MM.1S (cell line): ENCODE data around the gene ACTA1.

Source experiments
- DNase-seq: peaks from one replicate; pipeline ENCODE4 v3.0.0-alpha.2; 2015
- H2AFZ ChIP-seq: fragments of 300-600 bp; sonication (generic); 2 replicates; pipeline ENCODE4 v1.6.0; 2016; ENCODE audit warnings: antibody characterized with exemption, low read length
- H3F3A ChIP-seq: fragments of 300-600 bp; sonication (generic); 2 replicates; pipeline ENCODE4 v1.6.1; 2016; ENCODE audit warnings: mild to moderate bottlenecking, antibody characterized with exemption, low read length, moderate library complexity, mixed read lengths; ENCODE audit not compliant: insufficient read depth
- H3K27ac ChIP-seq: fragments of 300-600 bp; sonication (generic); 2 replicates; pipeline ENCODE4 v1.5.1; 2016; ENCODE audit warnings: mild to moderate bottlenecking, low read length
- H3K27me3 ChIP-seq: fragments of 300-600 bp; sonication (generic); replicated peaks from 2 replicates; pipeline ENCODE4 v1.6.0; 2016; ENCODE audit warnings: low read length; ENCODE audit not compliant: insufficient read depth
- H3K36me3 ChIP-seq: fragments of 300-600 bp; sonication (generic); replicated peaks from 2 replicates; pipeline ENCODE4 v1.6.1; 2016; ENCODE audit warnings: mild to moderate bottlenecking, low read length, mixed read lengths; ENCODE audit not compliant: insufficient read depth
- H3K4me1 ChIP-seq: fragments of 300-600 bp; sonication (generic); 2 replicates; pipeline ENCODE4 v1.6.1; 2016; ENCODE audit warnings: low read length, mixed read lengths
- H3K4me2 ChIP-seq: fragments of 300-600 bp; sonication (generic); 2 replicates; pipeline ENCODE4 v1.6.0; 2016; ENCODE audit warnings: low read depth, low read length
- H3K4me3 ChIP-seq: fragments of 300-600 bp; sonication (generic); 2 replicates; pipeline ENCODE4 v1.5.1; 2016; ENCODE audit warnings: low read length, mixed read lengths
- H3K79me2 ChIP-seq: fragments of 300-600 bp; sonication (generic); 2 replicates; pipeline ENCODE4 v1.6.1; 2016; ENCODE audit warnings: mixed run types, low read length, mixed read lengths
- H3K9ac ChIP-seq: fragments of 300-600 bp; sonication (generic); 2 replicates; pipeline ENCODE4 v1.6.1; 2016; ENCODE audit warnings: low read length, mixed read lengths
- H3K9me2 ChIP-seq: fragments of 300-600 bp; sonication (generic); replicated peaks from 2 replicates; pipeline ENCODE4 v1.6.1; 2016; ENCODE audit warnings: mild to moderate bottlenecking, low read length, mixed read lengths; ENCODE audit not compliant: insufficient read depth
- H3K9me3 ChIP-seq: fragments of 300-600 bp; sonication (generic); replicated peaks from 2 replicates; pipeline ENCODE4 v1.6.1; 2016; ENCODE audit warnings: mild to moderate bottlenecking, low read length, mixed read lengths; ENCODE audit not compliant: insufficient read depth
- H4K20me1 ChIP-seq: fragments of 300-600 bp; sonication (generic); 2 replicates; pipeline ENCODE4 v1.6.1; 2016; ENCODE audit warnings: mild to moderate bottlenecking, low read length, moderate library complexity, mixed read lengths; ENCODE audit not compliant: insufficient read depth
- CTCF ChIP-seq: fragments of 300-600 bp; sonication (generic); IDR thresholded peaks from 2 replicates; pipeline ENCODE4 v1.5.1; 2016; ENCODE audit warnings: antibody characterized with exemption, low read length, mixed read lengths
- EZH2 ChIP-seq: fragments of 300-600 bp; sonication (generic); optimal IDR thresholded peaks from 2 replicates; pipeline ENCODE3; 2017; ENCODE audit warnings: low read depth, mild to moderate bottlenecking, antibody characterized with exemption, low read length, mixed read lengths
- EZH2phosphoT487 ChIP-seq: fragments of 300-600 bp; sonication (generic); IDR thresholded peaks from 2 replicates; pipeline ENCODE4 v1.6.1; 2018; ENCODE audit warnings: antibody characterized with exemption, low read length

ACTA1 gene

GRCh38 chr1:229434005-229434640, at the start of gene ACTA1:
Gene ACTA1, minus strand, starts transcription at chr1:229434094. Its CDS starts 979 bp downstream, at chr1:229433115.
- Histone ChIP-seq H3F3A (peaks cover 1% of the 10 kb centered on the region), H3K27ac (no peak within 1 kb of the TSS), H3K9me2 (no peaks in the 10 kb centered on the region), H3K4me3 (no peak within 1 kb of the TSS), H3K4me2 (no peak within 1 kb of the TSS), H3K79me2 (no peaks in the 10 kb centered on the region), H3K27me3 (0 out of 2 replicates have a peak, but pooled peaks cover 12% of the 10 kb centered on the region), H3K36me3 (no peaks in the 10 kb centered on the region), H3K4me1 (peaks cover 8% of the 10 kb centered on the region), H3K9ac (no peak within 1 kb of the TSS), H4K20me1 (no peaks in the 10 kb centered on the region), H2AFZ (no peak within 1 kb of the TSS), H3K9me3 (no peaks in the 10 kb centered on the region)
- TF ChIP-seq CTCF (no peak), EZH2phosphoT487 (no peak), EZH2 (no peak)
- no peak for DNase-seq

GRCh38 chr1:229482511-229482910, 48.6 kb upstream of the ACTA1 start:
- no peaks in the 10 kb centered on the region for H3K79me2 ChIP-seq
- no peaks in the 10 kb centered on the region for H3K27me3 ChIP-seq
- no peak overlapping the region for H3K27ac ChIP-seq
- H3K4me3 ChIP-seq: no peak overlapping the region
- TF ChIP-seq EZH2 (no peak), CTCF (no peak), EZH2phosphoT487 (no peak)
- H3K9me3 ChIP-seq: no peaks in the 10 kb centered on the region
- peaks cover 3% of the 10 kb centered on the region; the same call in 1 of the 2 replicates for H3K36me3 ChIP-seq
- 0 out of 2 replicates have a peak, but pooled peaks cover 4% of the 10 kb centered on the region for H3F3A ChIP-seq
- H3K9ac ChIP-seq: no peak overlapping the region
- H3K4me2 ChIP-seq: no peak overlapping the region
- peaks cover 10% of the 10 kb centered on the region for H3K4me1 ChIP-seq
- no peak for DNase-seq
- H4K20me1 ChIP-seq: no peaks in the 10 kb centered on the region
- no peak overlapping the region for H2AFZ ChIP-seq
- no peaks in the 10 kb centered on the region for H3K9me2 ChIP-seq

GRCh38 chr1:229480495-229480894, 46.6 kb upstream of the ACTA1 start:
- Histone ChIP-seq H3K79me2 (no peaks in the 10 kb centered on the region), H3K9me2 (no peaks in the 10 kb centered on the region), H3K36me3 (no peaks in the 10 kb centered on the region; the same call in 1 of the 2 replicates), H2AFZ (no peak overlapping the region), H3K27me3 (no peaks in the 10 kb centered on the region), H3K27ac (no peak overlapping the region), H3K9ac (no peak overlapping the region), H3K4me2 (no peak overlapping the region), H3K9me3 (no peaks in the 10 kb centered on the region), H3K4me3 (no peak overlapping the region), H4K20me1 (no peaks in the 10 kb centered on the region), H3F3A (0 out of 2 replicates have a peak, but pooled peaks cover 4% of the 10 kb centered on the region), H3K4me1 (peaks cover 10% of the 10 kb centered on the region)
- no peak for TF ChIP-seq CTCF
- TF ChIP-seq EZH2phosphoT487: no peak
- no peak for TF ChIP-seq EZH2
- DNase-seq: no peak
